Endothelial cell of umbilical vein (primary cell): ENCODE data around the gene GABRR3. TPM values are rescaled to one million over a fixed set of nuclear protein-coding genes. Genes with fewer than 3 reads are reported as not detected.

Source experiments
- BruUV-seq: library from RNA; stranded (reverse); fragments of 400-500 nt; replicated peaks from 2 replicates; lab custom pipeline; 2021; lab: Mats Ljungman, UMichigan
- CTCF ChIA-PET: fragments of 300-600, 350-600 bp; sonication (Branson Sonifier 250); formaldehyde crosslinking; loops from one replicate; lab custom pipeline; 2021; ENCODE audit warnings: antibody characterized with exemption, inconsistent platforms; lab: Charles Lee
- POLR2A ChIA-PET: fragments of 300-600, 350-600 bp; sonication (Branson Sonifier 250); formaldehyde crosslinking; loops from one replicate; lab custom pipeline; 2021; ENCODE audit warnings: antibody characterized with exemption, inconsistent platforms; lab: Charles Lee
- DNase-seq: peaks from one replicate; pipeline ENCODE4 v3.0.0-alpha.2; 2011; ENCODE audit warnings: low read depth, low spot score
- FAIRE-seq: peaks from 2 replicates; lab custom pipeline; 2011; peaks lifted over from hg19 to GRCh38; lab: Jason Lieb, UNC
- H2AFZ ChIP-seq: 2 replicates; pipeline ENCODE4 v1.6.0; 2012; ENCODE audit warnings: low read depth, low read length, control low read depth, inconsistent platforms
- H3K27ac ChIP-seq: 2 replicates; pipeline ENCODE4 v1.5.1; 2011; ENCODE audit warnings: low read depth, mild to moderate bottlenecking, control low read depth, low read length, moderate library complexity; ENCODE audit not compliant: insufficient read depth
- H3K27me3 ChIP-seq, 2 experiments: 2 replicates each; pipeline versions ENCODE4 v1.6.0 to v1.6.1; 2011; ENCODE audit warnings: low read length in 2 of 2, mixed read lengths in 1 of 2; ENCODE audit not compliant: control insufficient read depth in 2 of 2, insufficient read depth in 2 of 2
- H3K36me3 ChIP-seq, 2 experiments: 2 replicates in 1 of 2; 3 replicates in 1 of 2; pipeline ENCODE4 v1.5.1; 2011; ENCODE audit warnings: low read length in 2 of 2, mild to moderate bottlenecking in 1 of 2, moderate library complexity in 1 of 2; ENCODE audit not compliant: control insufficient read depth in 2 of 2, insufficient read depth in 2 of 2; ENCODE audit errors: extremely low read depth in 1 of 2
- H3K4me1 ChIP-seq: 3 replicates; pipeline ENCODE4 v1.5.1; 2011; ENCODE audit warnings: mild to moderate bottlenecking, low read length; ENCODE audit not compliant: control insufficient read depth, insufficient read depth; ENCODE audit errors: extremely low read depth
- H3K4me2 ChIP-seq: 2 replicates; pipeline ENCODE4 v1.6.1; 2011; ENCODE audit warnings: low read length, control low read depth, mixed read lengths; ENCODE audit not compliant: insufficient read depth
- H3K4me3 ChIP-seq, 3 experiments: fragments of 200-600 bp in 1 of 3; sonication (generic), shearing (Covaris generic) in 1 of 3; replicated peaks in 1 of 3; 2 replicates each; pipeline ENCODE4 v1.5.1; 2011 to 2016; ENCODE audit warnings: control low read depth in 3 of 3, low read length in 3 of 3, mild to moderate bottlenecking in 2 of 3, inconsistent platforms in 1 of 3, low read depth in 1 of 3, moderate library complexity in 1 of 3; ENCODE audit not compliant: insufficient read depth in 1 of 3
- H3K79me2 ChIP-seq: 2 replicates; pipeline ENCODE4 v1.6.0; 2012; ENCODE audit warnings: low read length, inconsistent platforms; ENCODE audit not compliant: control insufficient read depth, insufficient read depth
- H3K9ac ChIP-seq: replicated peaks from 2 replicates; pipeline ENCODE3; 2011; ENCODE audit warnings: low read length, control low read depth; ENCODE audit not compliant: insufficient read depth; ENCODE audit errors: extremely low read depth
- H3K9me1 ChIP-seq: replicated peaks from 3 replicates; pipeline ENCODE4 v1.6.0; 2011; ENCODE audit warnings: mild to moderate bottlenecking, low read length; ENCODE audit not compliant: control insufficient read depth, insufficient read depth; ENCODE audit errors: extremely low read depth
- H3K9me3 ChIP-seq: replicated peaks from 2 replicates; pipeline ENCODE4 v1.5.1; 2012; ENCODE audit warnings: low read length, inconsistent platforms; ENCODE audit not compliant: control insufficient read depth, insufficient read depth
- H4K20me1 ChIP-seq: replicated peaks from 2 replicates; pipeline ENCODE3; 2011; ENCODE audit warnings: mild to moderate bottlenecking, low read length; ENCODE audit not compliant: control insufficient read depth, insufficient read depth; ENCODE audit errors: extremely low read depth
- EZH2 ChIP-seq: IDR thresholded peaks from 2 replicates; pipeline ENCODE4 v1.6.1; 2012; ENCODE audit warnings: borderline replicate concordance, low read depth, mild to moderate bottlenecking, moderate library complexity, low read length, inconsistent platforms; ENCODE audit not compliant: severe bottlenecking
- FOS ChIP-seq: IDR thresholded peaks from 2 replicates; pipeline ENCODE4 v1.6.1; 2011; ENCODE audit warnings: mild to moderate bottlenecking, low read length, moderate library complexity, borderline replicate concordance; ENCODE audit not compliant: insufficient read depth
- GATA2 ChIP-seq: IDR thresholded peaks from 2 replicates; pipeline ENCODE4 v1.7.0; 2011; ENCODE audit warnings: low read depth, mild to moderate bottlenecking, moderate library complexity, mixed read lengths, low read length; ENCODE audit not compliant: insufficient read length, insufficient read depth
- JUN ChIP-seq: IDR thresholded peaks from 2 replicates; pipeline ENCODE4 v1.6.1; 2011; ENCODE audit warnings: borderline replicate concordance, low read depth; ENCODE audit not compliant: insufficient read length, insufficient read depth
- MYC ChIP-seq: IDR thresholded peaks from one replicate; pipeline ENCODE4 v1.6.1; 2011; ENCODE audit warnings: mild to moderate bottlenecking, low read depth, low read length
- POLR2A ChIP-seq: IDR thresholded peaks from 2 replicates; pipeline ENCODE4 v1.6.1; 2012; ENCODE audit warnings: low read depth, mild to moderate bottlenecking, control low read depth, low read length
- POLR2AphosphoS5 ChIP-seq: IDR thresholded peaks from 2 replicates; pipeline ENCODE4 v1.6.1; 2012; ENCODE audit warnings: low read depth, mild to moderate bottlenecking, control low read depth, low read length, moderate library complexity; ENCODE audit not compliant: insufficient read depth
- dilution Hi-C: fragments of 300-500 bp; cut with MboI; formaldehyde crosslinking; loops from one replicate; pipeline ENCODE4 v1.15.0; 2019; ENCODE audit warnings: low sequenced_read_pairs; ENCODE audit not compliant: extremely low pct_ligation_motif_present
- intact Hi-C: fragments of 100-400 bp; cut with micrococcal nuclease; formaldehyde crosslinking; loops from one replicate; pipeline ENCODE4 v1.10.0; 2022
- polyA plus RNA-seq, 4 experiments: library from polyadenylated mRNA; depleted of rRNA in 3 of 4; stranded (reverse) in 3 of 4; unstranded in 1 of 4; fragments of >200 nt; gene quantifications; 2 replicates each; pipeline versions ENCODE4 v1.2.1 to v1.2.3, GENCODE V29; 2011 to 2012; ENCODE audit warnings: missing spikeins in 1 of 4
- total RNA-seq: library from RNA; stranded (reverse); gene quantifications from 2 replicates; pipeline ENCODE4 v1.2.3, GENCODE V29; 2021
- TF ChIP-seq, protein P1 (sequence below), 2 donors: IDR thresholded peaks; 1 replicate in 1 of 2; 2 replicates in 1 of 2; pipeline ENCODE4 v1.5.1; 2011; ENCODE audit warnings: low read length in 2 of 2, mild to moderate bottlenecking in 2 of 2, moderate library complexity in 2 of 2, control low read depth in 1 of 2, inconsistent platforms in 1 of 2, low read depth in 1 of 2; ENCODE audit not compliant: insufficient read depth in 1 of 2; ENCODE audit errors: extremely low read depth in 1 of 2
- TF ChIP-seq, protein P2 (sequence below): IDR thresholded peaks from 2 replicates; pipeline ENCODE4 v1.6.1; 2011; ENCODE audit not compliant: insufficient read depth, insufficient read length

The GABRR3 gene
- total and polyA plus RNA-seq, 2 donors (not counting 3 experiments of a cell fraction or from before 2014, with no cell fraction given), result not detected

DNA sequence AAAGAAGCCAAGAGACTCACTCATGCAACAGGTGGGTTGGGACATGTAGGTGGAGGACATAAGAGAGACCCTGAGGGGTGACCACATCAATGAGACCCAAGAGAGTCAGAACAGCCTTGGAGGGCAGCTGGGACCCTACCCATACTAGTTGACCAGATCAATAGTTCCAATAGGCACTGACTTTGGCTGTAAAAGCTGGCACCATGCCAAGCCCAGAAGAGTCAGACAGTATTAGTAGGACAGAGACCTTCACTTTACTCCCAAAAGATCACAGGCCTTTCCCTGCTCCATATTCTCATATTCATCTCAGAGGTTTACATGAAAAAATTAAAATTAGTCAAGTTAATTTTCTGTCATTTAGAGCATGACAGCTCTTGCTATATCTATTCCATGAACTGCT is 20.9 kb upstream of the GABRR3 start:
- H3K79me2 ChIP-seq, result no peaks in the 10 kb centered on the region
- DNase-seq, result no peak
- CTCF ChIA-PET, result no interaction called here
- peaks cover 0 to 2% of the 10 kb centered on the region in 2 experiments for H3K27me3 ChIP-seq
- no peak overlapping the region for H2AFZ ChIP-seq
- no peak overlapping the region for H3K4me2 ChIP-seq
- H3K4me1 ChIP-seq, result no peaks in the 10 kb centered on the region
- no peaks in the 10 kb centered on the region for H4K20me1 ChIP-seq
- TF ChIP-seq JUN (no peak), EZH2 (no peak), GATA2 (no peak), POLR2AphosphoS5 (no peak), POLR2A (no peak), FOS (no peak), MYC (no peak)
- TF ChIP-seq, protein P1, sequence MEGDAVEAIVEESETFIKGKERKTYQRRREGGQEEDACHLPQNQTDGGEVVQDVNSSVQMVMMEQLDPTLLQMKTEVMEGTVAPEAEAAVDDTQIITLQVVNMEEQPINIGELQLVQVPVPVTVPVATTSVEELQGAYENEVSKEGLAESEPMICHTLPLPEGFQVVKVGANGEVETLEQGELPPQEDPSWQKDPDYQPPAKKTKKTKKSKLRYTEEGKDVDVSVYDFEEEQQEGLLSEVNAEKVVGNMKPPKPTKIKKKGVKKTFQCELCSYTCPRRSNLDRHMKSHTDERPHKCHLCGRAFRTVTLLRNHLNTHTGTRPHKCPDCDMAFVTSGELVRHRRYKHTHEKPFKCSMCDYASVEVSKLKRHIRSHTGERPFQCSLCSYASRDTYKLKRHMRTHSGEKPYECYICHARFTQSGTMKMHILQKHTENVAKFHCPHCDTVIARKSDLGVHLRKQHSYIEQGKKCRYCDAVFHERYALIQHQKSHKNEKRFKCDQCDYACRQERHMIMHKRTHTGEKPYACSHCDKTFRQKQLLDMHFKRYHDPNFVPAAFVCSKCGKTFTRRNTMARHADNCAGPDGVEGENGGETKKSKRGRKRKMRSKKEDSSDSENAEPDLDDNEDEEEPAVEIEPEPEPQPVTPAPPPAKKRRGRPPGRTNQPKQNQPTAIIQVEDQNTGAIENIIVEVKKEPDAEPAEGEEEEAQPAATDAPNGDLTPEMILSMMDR (IDR thresholded peaks at IDR 0.05; ENCODE audit: extremely low read depth in 1 of 2, insufficient read depth in 1 of 2, low read depth in 1 of 2, low read length in 2 of 2), result no peak
- TF ChIP-seq, protein P2, sequence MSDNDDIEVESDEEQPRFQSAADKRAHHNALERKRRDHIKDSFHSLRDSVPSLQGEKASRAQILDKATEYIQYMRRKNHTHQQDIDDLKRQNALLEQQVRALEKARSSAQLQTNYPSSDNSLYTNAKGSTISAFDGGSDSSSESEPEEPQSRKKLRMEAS, result no peak
- H3K36me3 ChIP-seq, result no peaks in the 10 kb centered on the region
- no peak overlapping the region for H3K27ac ChIP-seq
- no peaks in the 10 kb centered on the region for H3K9me3 ChIP-seq
- intact Hi-C loops (no loop called here), dilution Hi-C loops (no loop called here)
- no peak for FAIRE-seq
- no TSS peak for BruUV-seq
- no peak overlapping the region for H3K4me3 ChIP-seq
- POLR2A ChIA-PET, result no interaction called here
- no peak overlapping the region for H3K9ac ChIP-seq
- H3K9me1 ChIP-seq, result no peaks in the 10 kb centered on the region
